ENCODE data around the gene ADIG. TPM values are rescaled to one million over a fixed set of nuclear protein-coding genes. Genes with fewer than 3 reads are reported as not detected.
A peak's percentile ranks its signal among the peaks of the same experiment; 100 is the strongest.

The ADIG gene
- not detected for total RNA-seq
- long read RNA-seq = 0 reads

GRCh38 chr20:38581013-38581412, at the start of gene ADIG:
Gene ADIG (plus strand): TSS chr20:38581197. CDS start chr20:38581251, 54 bp downstream.
- H3K27me3 ChIP-seq (ENCODE audit: low read depth) = peaks cover 7% of the 10 kb centered on the region
- no peak within 1 kb of the TSS for H3K4me3 ChIP-seq
- no peaks in the 10 kb centered on the region for H3K9me3 ChIP-seq (replicated peaks)
- H3K4me1 ChIP-seq = peaks cover 31% of the 10 kb centered on the region
- peak within 1 kb of the TSS; percentile 77 for H3K27ac ChIP-seq (replicated peaks)
- intact Hi-C loops (cut with micrococcal nuclease) = no loop called here
- DNase-seq = peak; percentile 60
- TF ChIP-seq CTCF (IDR thresholded peaks at IDR 0.05; ENCODE audit: borderline replicate concordance) = peak; percentile 31
- H3K36me3 ChIP-seq = peaks cover 11% of the 10 kb centered on the region

GRCh38 chr20:38534756-38535155, 46.2 kb upstream of the ADIG start:
- no peaks in the 10 kb centered on the region for H3K9me3 ChIP-seq (replicated peaks)
- no peak overlapping the region for H3K27ac ChIP-seq (replicated peaks)
- no peak for TF ChIP-seq CTCF (IDR thresholded peaks at IDR 0.05; ENCODE audit: borderline replicate concordance)
- DNase-seq = no peak
- intact Hi-C loops (cut with micrococcal nuclease) = no loop called here
- no peaks in the 10 kb centered on the region for H3K4me1 ChIP-seq
- H3K27me3 ChIP-seq (ENCODE audit: low read depth) = no peaks in the 10 kb centered on the region
- peaks cover 98% of the 10 kb centered on the region for H3K36me3 ChIP-seq
- no peak overlapping the region for H3K4me3 ChIP-seq

GRCh38 chr20:38536310-38536709, 44.7 kb upstream of the ADIG start:
- TF ChIP-seq CTCF (IDR thresholded peaks at IDR 0.05; ENCODE audit: borderline replicate concordance) = no peak
- Histone ChIP-seq H3K27ac (replicated peaks) (no peak overlapping the region), H3K4me3 (no peak overlapping the region), H3K27me3 (ENCODE audit: low read depth) (no peaks in the 10 kb centered on the region), H3K9me3 (replicated peaks) (no peaks in the 10 kb centered on the region), H3K4me1 (no peaks in the 10 kb centered on the region), H3K36me3 (peaks cover 97% of the 10 kb centered on the region)
- DNase-seq = no peak
- intact Hi-C loops (cut with micrococcal nuclease) = no loop called here

- Histone ChIP-seq H3K27me3 (ENCODE audit: low read depth) (no peaks in the 10 kb centered on the region), H3K4me1 (no peaks in the 10 kb centered on the region), H3K9me3 (replicated peaks) (no peaks in the 10 kb centered on the region), H3K4me3 (no peak overlapping the region), H3K36me3 (peaks cover 97% of the 10 kb centered on the region), H3K27ac (replicated peaks) (no peak overlapping the region)
- TF ChIP-seq CTCF (IDR thresholded peaks at IDR 0.05; ENCODE audit: borderline replicate concordance) = no peak
- no peak for DNase-seq
- intact Hi-C loops (cut with micrococcal nuclease) = no loop called here
These were observed 43.8 kb upstream of the ADIG start for GRCh38 chr20:38537176-38537575.

GRCh38 chr20:38538789-38539188, 42.2 kb upstream of the ADIG start:
- Histone ChIP-seq H3K4me1 (no peaks in the 10 kb centered on the region), H3K9me3 (replicated peaks) (no peaks in the 10 kb centered on the region), H3K4me3 (no peak overlapping the region), H3K27me3 (ENCODE audit: low read depth) (no peaks in the 10 kb centered on the region), H3K27ac (replicated peaks) (no peak overlapping the region), H3K36me3 (peaks cover 98% of the 10 kb centered on the region)
- no peak for TF ChIP-seq CTCF (IDR thresholded peaks at IDR 0.05; ENCODE audit: borderline replicate concordance)
- no peak for DNase-seq
- intact Hi-C loops (cut with micrococcal nuclease) = no loop called here

All from left ventricle myocardium inferior (tissue), 1 donor.